GF-D8 (cell line): Measurements from ENCODE around the gene PLXNC1.

ENCODE experiments used
- DNase-seq: peaks from one replicate; lab custom pipeline; 2025; lab: John Stamatoyannopoulos, UW

Gene PLXNC1

DNA sequence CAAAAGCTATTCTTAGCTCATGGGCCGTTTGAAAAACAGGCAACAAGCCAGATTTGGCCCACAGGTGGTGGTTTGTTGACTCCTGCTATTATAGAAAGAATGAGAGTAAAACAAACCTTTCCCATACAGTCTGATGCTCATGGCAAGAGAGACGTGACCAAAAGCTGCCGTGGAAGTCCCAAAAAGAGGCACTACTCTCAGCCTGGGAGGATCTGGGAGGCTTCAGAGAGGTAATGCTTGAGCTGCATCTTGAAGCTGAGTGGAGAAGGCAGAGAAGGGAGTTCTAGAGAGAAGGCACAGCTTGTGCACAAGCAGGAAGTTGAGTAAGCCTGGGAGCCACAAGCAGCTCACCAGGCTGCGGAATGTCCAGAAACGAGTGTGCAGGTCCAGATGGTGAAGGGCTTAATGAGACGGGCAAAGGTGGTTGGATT is 9.6 kb downstream of the PLXNC1 start:
- peak; percentile 51 for DNase-seq

DNA sequence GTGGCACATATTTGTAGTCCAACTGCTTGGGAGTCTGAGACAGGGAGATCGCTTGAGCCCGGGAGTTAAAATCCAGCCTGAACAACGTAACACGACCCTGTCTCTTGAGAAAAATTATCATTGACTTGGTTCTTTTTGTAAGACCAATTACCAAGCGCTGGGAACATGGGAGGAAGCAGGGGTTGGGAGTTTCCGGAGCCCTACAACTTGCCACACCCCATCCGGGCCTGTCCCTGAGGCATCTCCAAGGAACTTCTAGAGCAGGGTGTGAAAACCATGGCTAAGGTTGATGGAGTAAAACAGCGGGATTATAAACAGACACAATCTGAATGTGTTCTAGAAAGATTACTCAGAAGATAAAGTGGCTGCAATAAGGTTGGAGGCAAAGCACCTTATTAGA is 10.3 kb downstream of the PLXNC1 start:
- no peak for DNase-seq

DNA sequence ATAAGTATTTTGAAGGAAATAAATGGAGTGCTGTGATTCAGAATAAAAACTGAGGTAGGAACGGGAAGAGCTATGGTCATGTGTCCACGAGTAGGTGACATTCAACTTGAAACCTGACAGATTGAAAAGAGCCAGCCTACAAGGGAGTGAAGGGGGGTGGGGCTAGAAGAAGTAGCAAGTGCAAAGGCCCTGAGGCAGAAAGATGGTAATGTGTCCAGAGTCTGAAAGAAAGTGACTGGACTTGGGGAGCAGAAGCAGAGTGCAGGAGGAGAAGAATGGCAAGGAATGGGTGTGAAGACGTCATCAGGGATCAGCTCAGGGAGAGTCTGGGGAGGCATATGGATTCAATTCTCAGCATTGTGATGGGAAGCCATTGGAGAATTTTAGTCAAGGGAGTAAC is 13.7 kb downstream of the PLXNC1 start:
- no peak for DNase-seq

DNA sequence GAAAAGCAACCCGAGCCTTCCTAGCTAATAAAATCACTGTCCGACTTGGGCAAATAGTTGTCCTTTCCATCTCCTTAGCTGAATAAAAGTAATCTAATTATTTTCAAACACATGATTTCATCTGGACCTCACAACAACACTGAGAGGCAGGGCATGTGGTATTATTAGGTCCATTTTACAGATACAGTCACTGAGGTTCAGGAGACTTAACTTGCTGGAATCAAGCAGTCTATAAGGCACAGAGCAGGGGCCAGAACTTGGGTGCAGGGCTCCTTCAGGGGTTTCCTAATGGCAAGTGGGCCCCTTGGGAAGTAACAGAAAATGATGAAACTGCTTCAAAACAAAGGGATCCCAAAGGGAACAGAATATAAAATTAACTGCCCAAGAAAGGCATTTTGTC is 15.5 kb downstream of the PLXNC1 start:
- no peak for DNase-seq

DNA sequence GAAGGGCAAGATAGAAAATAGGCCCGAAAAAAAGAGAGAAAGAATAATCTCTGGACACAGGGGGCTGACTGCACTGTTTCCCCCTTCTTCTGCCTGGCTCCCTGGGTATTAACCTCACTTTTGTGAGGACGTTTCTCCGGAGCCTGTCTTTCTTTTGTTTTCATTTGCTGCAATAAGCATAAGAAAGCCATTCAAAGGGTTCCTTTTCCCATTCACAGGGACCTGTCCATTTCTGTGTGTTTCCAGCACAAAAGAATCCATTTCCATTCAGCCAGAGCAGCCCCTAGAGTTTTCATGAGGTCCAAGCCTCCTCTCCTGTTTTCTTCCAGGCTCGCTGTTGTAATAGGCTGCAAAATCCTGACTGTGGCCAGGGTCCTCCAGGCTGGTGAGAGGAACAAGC is 16.8 kb downstream of the PLXNC1 start:
- DNase-seq, result no peak

DNA sequence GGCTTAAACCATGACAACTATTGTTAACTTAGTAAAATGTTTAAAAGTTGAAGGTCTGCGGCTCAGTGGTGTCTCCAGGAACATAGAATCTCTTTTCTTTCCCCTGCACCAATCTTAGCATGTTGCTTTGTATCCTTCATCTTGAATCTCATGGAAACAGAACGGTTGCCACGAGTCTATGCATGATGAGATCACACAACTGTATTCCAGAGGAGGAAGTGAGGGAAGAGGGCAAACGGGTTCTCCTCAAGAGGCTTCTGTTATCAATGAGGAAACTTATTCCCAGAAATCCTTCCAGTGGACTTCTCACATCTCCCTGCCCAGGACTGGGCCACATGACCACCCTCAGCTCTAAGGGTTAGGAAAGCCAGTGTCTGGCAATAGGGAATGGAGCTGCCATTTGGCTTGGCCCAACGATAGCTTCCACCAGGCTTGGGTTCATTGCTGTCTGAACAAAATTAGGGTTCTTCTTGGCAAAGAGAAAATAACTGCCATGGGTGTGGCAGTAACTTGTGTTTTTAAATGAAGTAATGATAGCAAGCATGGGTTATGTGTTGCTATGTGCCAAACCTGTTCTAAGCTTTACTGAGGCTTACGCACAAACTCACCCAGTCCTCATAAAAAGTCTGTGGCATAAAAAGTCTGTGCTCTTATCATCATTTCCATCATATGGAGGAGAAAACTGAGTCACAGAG is 17.4 kb downstream of the PLXNC1 start:
- DNase-seq, result no peak

DNA sequence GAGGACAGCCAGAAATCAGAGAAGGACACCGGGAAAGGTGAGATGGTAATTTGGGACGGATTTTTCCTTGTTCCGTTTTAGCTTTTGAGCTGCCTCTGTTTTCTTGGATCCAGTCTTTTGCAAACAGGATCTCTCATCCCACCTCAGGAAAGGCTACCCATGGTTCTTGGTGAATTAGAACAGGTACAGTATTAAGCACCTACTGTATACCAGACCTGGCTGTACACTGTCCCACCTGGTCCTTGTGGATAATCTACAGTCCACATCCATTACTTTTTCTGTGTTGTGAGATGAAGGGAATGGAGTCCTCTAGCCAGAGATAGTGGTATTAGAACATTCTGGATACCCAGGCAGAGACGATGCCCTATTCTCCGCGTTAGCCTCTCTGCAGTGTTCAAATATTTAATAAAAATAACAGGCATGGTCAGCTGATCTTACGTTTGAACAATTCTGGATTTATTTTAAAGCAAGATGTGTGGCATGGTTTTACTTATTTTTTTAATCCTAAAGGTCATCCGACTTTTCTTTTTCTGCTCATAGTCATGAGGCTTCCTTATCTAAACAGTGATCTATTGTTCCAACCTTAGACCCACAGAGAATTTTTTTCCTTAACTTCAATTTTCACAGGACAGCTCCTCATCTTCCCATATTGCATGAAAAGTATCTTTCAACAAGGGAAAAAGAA is 18.8 kb downstream of the PLXNC1 start:
- DNase-seq, result no peak

DNA sequence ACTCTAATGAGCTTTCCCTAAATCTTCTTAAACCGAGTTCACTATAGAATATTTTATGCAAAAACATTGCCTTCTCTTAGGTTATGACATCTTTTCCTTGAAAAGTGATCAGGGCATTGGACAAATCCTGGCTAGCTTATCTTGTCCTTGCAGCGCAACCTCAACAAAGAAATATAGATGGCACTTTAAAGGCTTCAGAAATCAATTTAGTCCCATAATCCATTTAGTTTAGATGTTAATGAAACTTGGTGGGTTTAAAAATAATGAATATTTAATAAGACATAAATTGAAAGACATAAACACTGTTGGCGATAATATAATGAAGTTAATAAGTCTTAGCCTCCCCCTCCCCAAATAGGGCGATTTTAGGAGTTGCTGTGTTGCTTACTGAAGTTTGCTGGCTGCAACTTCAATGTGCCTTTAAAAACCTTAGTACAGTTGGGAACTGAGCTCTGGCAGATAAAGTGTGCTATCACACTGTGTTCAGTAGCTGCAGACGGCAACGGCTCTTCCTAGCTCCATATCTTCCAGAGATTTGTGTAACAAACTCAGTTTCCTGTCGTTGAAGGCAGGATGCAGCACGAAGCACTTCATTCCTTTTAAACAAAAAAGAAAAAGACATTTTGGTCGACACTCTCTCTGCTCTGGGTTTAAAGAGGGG is 19.5 kb downstream of the PLXNC1 start:
- DNase-seq, result no peak

DNA sequence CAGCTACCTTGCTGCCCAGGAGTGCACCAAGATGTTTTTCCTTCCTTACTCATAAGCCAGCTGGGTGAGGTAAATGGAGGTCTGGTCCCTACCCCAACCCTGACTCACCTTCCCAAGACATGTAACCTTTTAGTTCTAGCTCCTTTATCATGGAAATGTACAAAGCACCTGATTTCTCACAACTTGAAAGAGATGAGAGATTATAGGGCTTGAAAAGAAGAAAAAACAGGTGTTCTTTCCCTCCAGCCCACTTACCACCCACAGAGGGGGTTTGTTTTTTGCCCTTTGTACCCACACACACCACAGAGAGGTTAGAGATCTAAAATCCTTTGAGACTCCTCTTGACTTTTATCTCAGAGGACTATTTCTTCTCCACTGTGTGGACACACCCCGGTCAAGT is 21.1 kb downstream of the PLXNC1 start:
- DNase-seq, result no peak

DNA sequence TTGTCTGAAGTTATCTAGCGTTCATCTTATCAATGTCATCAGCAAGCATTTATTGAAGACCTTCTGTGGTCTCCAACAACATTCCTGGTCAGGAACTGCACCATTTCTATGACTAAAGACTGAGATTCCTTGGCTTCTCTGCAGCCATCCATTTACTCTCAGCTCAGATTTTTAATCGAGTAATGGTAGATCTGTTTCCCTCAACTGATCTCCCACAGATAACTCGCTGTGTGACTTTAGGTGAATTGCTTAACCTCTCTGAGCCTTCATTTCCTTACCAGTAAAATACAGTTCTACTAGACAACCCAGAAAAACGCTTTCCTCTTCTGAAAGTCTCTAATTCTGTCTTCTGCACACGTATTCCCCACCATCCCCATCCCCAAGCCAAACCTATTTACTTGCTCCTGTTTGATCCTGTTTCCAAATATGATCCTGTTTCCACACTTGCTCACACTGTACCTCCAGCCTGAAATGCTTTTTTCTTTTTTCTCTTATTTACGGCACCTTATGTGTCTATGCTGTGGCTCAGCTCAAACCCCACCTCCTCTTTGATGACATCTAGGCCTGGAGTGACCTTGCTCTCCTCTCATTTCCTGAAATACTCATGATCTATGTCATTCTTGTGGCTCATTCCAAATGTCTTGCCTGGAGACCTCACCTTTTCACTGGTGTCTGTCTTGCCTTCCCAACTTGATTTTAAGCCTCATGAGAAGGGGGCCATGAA is 21.8 kb downstream of the PLXNC1 start:
- no peak for DNase-seq

DNA sequence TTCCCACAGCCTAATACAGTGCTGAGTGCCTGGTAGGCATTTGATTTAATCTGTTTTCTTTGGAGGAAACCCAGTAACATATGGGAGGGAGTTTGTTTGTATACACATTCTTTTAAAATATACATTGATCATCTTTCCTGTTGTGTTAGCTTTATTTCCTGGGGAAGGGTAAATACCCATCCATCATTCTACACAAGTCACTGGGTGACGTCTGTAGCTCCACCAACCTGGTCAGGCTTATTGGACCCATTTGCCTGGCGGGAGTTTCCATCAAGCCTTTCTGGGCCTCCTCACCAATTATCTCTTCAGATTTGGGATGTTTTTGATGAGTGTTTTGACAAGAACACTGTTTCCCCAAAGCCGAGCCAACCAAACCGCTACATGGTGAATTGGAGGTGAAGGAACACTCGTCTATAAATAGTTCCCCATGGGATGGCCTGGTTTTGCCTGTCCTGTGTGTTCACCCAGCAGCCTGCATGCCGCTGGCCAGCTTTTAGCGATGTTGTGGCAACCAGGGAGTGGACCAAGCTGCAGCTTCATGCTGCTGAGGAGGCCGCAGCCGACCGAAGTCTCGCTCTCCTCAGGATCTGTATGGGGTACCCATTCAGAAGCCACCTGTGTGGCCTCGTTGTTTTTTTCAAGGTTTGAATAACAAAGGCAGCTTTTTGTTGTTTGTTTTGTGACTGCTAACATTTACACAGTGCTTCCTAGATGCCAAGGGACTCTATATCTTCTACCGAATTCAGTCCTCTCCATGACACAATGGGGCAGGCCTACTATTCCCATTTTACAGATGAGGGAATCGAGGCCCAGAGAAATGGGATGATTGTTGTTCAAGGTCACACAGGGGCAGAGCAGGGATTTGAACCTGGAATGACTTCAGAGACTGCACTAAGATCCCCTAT is 22.6 kb downstream of the PLXNC1 start:
- no peak for DNase-seq

DNA sequence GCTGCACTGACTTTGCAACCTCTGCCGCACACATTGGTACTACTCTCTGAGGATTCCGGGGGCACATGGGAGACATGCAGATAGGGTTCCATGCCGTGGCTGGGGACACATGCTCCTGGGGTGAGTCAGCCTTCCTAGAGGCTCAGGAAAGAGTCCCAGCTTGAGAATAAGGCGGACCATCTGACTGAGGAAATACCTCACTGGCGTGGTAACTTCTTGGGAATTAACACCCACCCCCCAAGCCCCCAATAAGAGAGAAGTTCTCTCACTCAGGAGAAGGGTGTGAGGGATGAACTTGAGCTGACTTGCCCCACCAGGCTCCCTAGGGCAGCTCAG is 23.2 kb downstream of the PLXNC1 start:
- no peak for DNase-seq

DNA sequence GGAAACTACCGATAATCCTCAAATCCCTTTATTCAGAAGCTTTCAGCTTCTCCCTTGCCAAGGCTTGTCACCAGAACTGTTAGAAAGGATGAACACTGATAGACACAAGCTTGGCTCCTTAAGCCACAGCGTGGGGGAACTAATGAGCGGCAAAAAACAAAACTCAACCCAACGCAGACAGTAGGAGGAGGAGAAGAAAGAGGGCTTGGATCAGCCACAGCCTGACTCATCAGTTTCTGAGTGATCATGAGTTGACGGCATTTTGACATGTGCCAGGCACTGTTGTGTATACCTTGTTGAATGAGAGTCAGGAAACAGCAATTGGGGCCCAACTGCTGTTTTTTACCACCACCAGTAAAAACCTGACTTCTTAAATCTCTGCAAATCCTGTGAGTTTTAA is 23.7 kb downstream of the PLXNC1 start:
- no peak for DNase-seq

DNA sequence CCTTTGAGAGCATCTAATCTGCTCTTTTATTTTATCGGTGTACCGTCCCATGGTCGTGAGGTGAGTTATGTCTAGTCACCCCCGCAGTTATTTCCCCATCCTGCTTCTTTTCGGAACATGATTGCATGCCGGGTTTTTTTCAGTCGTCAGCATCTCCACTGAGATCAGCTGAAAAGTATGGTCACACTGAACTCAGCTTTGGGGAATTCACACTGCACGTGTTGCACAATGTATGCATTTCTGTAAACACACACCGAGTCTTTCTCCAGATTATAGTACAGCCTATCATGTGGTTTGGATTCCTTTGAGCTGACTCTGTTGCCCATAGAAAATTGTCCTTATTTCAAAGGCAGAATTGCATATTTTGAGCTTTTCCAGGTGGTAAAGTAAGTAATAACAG is 24.6 kb downstream of the PLXNC1 start:
- DNase-seq, result peak; percentile 15

DNA sequence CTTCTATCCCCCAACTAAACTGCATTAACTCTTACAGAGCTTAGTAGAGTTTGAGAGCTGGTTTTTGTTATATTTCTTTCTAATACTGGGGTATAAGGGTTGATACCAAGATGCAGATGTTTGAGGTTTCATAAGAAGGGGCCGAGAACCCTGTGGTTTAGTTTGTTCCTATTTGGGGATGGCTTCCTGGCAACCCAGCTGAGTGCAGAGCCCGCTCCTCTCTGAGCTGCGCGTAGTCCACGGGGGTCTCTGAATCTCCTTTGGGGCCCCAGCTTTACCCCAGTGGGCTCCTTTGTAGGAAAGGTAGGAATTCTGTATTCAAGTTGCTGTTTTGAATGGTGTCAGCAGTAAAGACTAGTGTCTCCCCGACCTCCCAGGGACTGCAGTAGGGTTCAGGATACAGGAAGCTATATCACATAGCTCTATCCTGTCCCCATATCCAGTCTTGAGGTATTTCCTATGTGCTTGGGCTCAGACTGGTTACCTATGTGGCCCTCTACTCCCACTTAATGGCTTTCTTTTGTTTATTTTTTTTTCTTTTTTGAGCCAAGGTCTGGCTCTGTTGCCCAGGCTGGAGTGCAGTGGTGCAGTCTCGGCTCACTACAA is 25.4 kb downstream of the PLXNC1 start:
- DNase-seq, result peak; percentile 46

DNA sequence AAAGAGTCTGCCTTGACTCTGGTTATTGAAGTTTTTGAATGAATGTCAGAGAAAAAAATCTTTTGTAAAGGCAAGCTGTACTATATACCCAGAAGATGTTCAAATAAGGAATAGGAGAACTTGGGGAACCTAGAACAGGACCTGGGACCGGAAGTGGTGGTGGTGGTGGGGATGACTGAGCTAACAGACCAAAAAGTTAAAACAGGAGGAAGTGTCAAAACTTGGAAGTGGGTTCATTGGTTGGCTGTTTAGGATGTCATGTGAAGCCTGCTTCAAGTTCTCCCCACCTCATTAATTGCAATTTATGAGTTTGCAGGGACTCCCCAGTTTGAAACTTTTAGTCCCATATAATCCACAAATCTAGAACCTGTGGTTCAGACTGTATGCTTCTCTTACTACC is 26.2 kb downstream of the PLXNC1 start:
- DNase-seq, result peak; percentile 89

DNA sequence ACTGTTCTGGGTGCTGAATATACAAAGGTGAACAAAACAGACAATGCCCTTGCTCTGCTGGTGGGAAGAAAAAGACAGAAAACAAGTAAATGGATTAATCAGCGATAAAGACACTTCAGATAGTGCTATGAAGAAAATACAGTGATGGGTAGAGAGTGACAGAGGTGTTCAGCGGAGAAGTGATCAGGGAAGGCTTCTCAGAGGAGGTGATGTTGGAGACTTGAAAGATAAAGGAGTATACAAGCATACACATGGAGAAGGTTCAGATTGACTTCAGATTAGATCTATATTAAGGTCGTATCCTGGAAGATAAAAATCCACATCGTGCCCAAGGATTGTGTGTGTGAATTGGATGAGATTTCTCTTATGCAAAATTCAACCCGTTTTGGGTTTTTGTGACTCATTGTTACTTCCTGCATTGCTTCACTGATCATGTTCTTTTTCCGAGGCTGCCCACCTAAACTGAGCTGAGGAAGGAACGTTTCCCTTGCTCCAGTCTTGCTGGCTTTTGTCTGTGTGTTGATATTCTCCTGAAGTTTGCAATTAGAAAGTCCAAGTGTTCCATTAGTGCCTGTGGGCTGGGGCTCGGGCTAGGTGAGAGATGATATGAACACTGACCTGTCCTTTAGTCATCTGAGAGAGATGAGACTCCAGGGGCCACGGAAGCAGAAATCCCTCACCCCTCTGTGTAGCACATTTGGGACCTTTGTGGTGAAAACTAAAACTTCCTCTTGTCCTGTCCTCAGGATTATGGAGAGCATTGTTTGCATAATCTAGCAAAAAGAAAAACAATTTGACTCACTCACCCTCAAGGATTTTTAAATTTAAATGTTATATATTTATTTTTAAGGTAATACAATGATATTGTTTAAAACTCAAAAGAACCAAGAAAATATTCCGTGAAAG is 27.6 kb downstream of the PLXNC1 start:
- DNase-seq, result peak; percentile 47

DNA sequence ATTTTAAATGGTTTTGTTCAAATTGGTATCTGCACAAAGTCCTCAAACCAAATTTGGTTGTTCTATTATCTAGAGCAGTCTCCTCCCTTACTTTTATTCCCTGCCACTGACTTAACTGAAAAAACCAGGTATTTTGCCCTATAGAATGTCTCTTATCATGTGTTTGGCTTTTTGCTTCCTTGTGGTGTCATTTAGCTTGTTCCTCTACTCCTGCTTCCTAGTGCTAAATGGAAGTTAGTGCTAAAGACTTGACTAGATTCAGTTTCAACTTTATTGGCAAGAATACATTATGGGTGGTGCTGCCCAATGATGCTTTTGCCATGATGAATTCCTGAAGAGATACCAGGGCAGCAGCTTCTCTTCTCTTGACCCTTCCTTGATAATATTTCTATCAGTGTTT is 29.7 kb downstream of the PLXNC1 start:
- DNase-seq, result no peak

DNA sequence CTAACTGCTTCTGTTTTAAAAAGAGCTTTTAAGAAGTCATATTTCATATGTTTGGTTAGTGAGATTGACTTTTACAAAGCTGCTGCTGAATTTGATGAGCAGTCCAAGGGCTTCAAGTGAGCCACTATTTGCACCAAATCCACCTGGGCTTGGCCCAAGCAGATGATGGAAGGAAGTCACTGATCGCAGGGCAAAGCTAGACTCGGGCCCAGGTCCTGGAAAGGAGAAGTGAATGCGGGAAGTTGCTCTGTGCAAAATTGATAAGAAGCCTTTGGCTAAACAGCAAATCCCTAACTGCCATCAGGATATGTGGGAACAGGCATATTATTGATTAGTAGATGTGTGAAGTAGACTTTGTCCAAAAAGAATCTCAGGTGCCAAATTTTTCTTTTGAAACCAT is 30.5 kb downstream of the PLXNC1 start:
- peak; percentile 51 for DNase-seq

DNA sequence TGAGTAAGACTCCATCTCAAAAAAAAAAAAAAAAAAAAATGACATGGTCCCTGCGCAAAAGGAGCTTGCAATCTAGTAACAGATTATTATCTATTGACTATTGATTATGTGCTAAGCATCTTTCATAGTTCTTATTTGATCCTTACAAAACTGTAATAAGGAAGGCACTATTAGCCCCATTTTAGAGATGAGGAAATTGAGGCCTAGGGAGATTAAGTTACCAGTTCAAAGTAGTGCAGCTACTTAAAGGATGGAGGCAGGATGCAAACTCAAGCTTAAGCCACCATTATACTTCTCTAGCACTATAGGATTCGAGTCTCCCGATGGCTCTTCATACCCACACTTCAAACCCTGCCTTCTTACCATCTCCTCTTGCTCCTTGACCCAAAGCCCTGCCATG is 31.3 kb downstream of the PLXNC1 start:
- no peak for DNase-seq
